Naive thymus-derived CD8-positive, alpha-beta T cell (primary cell): ENCODE data around the gene NEK4. TPM values are rescaled to one million over a fixed set of nuclear protein-coding genes. Genes with fewer than 3 reads are reported as not detected.

Experiments used
- ATAC-seq, 2 donors: fragments of 150-1000 bp; cut with Tn5 transposase in 1 of 2; sonication (Bioruptor Pico), chemical (Tn5 transposase) in 1 of 2; 1 replicate in 1 of 2; 2 replicates in 1 of 2; pipeline ENCODE4 v1.10.0; 2021; ENCODE audit warnings: mild to moderate bottlenecking in 2 of 2, moderate library complexity in 2 of 2
- POLR2A ChIA-PET: fragments of 350-600 bp; sonication (Branson Sonifier 250); formaldehyde crosslinking; loops from one replicate; lab custom pipeline; 2021; ENCODE audit warnings: antibody characterized with exemption; lab: Charles Lee
- DNase-seq, 10 donors: peaks; one replicate each; pipeline versions ENCODE4 v3.0.0 to v3.0.0-alpha.2; 2020 to 2022
- H3K27ac Mint-ChIP-seq, 10 donors: one replicate each; pipeline ENCODE4 v1.8.0; 2020 to 2022; ENCODE audit warnings: mild to moderate bottlenecking in 10 of 10, mixed read lengths in 10 of 10, moderate library complexity in 4 of 10, inconsistent platforms in 1 of 10
- H3K27me3 Mint-ChIP-seq, 5 donors: one replicate each; pipeline ENCODE4 v1.8.0; 2021 to 2022; ENCODE audit warnings: mixed read lengths in 5 of 5
- H3K36me3 Mint-ChIP-seq, 3 donors: one replicate each; pipeline ENCODE4 v1.8.0; 2020 to 2022; ENCODE audit warnings: mixed read lengths in 3 of 3, mild to moderate bottlenecking in 2 of 3, inconsistent platforms in 1 of 3
- H3K4me1 Mint-ChIP-seq, 4 donors: one replicate each; pipeline ENCODE4 v1.8.0; 2021 to 2022; ENCODE audit warnings: mixed read lengths in 4 of 4
- H3K4me3 Mint-ChIP-seq, 10 donors: one replicate each; pipeline ENCODE4 v1.8.0; 2020 to 2022; ENCODE audit warnings: mild to moderate bottlenecking in 10 of 10, mixed read lengths in 10 of 10, moderate library complexity in 6 of 10, inconsistent platforms in 1 of 10
- H3K9me3 Mint-ChIP-seq, 9 donors: one replicate each; pipeline ENCODE4 v1.8.0; 2020 to 2022; ENCODE audit warnings: mixed read lengths in 9 of 9, mild to moderate bottlenecking in 3 of 9, inconsistent platforms in 1 of 9, moderate library complexity in 1 of 9
- polyA plus RNA-seq, 3 donors: library from polyadenylated mRNA; unstranded; fragments of 300-500 nt; fragmentation: Illumina TruSeq; gene quantifications; one replicate each; pipeline ENCODE4 v1.2.3, GENCODE V29; 2021
- total RNA-seq, 8 experiments: library from RNA in 2 of 8; stranded (reverse) in 2 of 8; gene quantifications; one replicate each; pipeline ENCODE4 v1.2.3 and lab custom pipeline; 2021 to 2026

Gene NEK4
- total and polyA plus RNA-seq, 5 experiments from 2014 or later = 6.2 to 25.3 (median 12.4) TPM

GRCh38 chr3:52774066-52774713, 3.5 kb upstream of the NEK4 start:
- Mint-ChIP-seq H3K27ac (no peak overlapping the region), H3K27me3 (no peaks in the 10 kb centered on the region), H3K9me3 (no peaks in the 10 kb centered on the region), H3K4me1 (peaks cover 20 to 32% (median 21%) of the 10 kb centered on the region in 4 donors), H3K4me3 (peak overlapping the region in 1 of 10 donors; percentile 14), H3K36me3 (peaks cover 0 to 3% (median 0%) of the 10 kb centered on the region in 3 donors)
- POLR2A ChIA-PET = no interaction called here
- no peak for ATAC-seq
- DNase-seq = peak in 1 of 10 donors; percentile 7

- Mint-ChIP-seq H3K27ac (peak overlapping the region in 1 of 10 donors; percentile 3), H3K27me3 (no peaks in the 10 kb centered on the region), H3K36me3 (peaks cover 0 to 3% (median 0%) of the 10 kb centered on the region in 3 donors), H3K4me1 (peaks cover 21 to 35% (median 22%) of the 10 kb centered on the region in 4 donors), H3K9me3 (no peaks in the 10 kb centered on the region), H3K4me3 (no peak overlapping the region)
- ATAC-seq (no peak), DNase-seq (no peak)
- POLR2A ChIA-PET = no interaction called here
Observed at GRCh38 chr3:52773361-52774065, 2.8 kb upstream of the NEK4 start.

- Mint-ChIP-seq H3K9me3 (no peaks in the 10 kb centered on the region), H3K4me3 (peak overlapping the region; percentile 74 to 99 (median 98)), H3K27ac (peak overlapping the region in 9 of 10 donors; percentile 89 to 98 (median 96)), H3K27me3 (no peaks in the 10 kb centered on the region), H3K4me1 (peaks cover 20 to 35% (median 24%) of the 10 kb centered on the region in 4 donors), H3K36me3 (peaks cover 0 to 17% (median 0%) of the 10 kb centered on the region in 3 donors)
- POLR2A ChIA-PET = interaction anchor here (0.7 to 2.1 kb wide), 6 partner anchors 13 to 576 kb away, joined by 3 to 11 read pairs (median 4); partner anchors contain the start of genes DCP1A, GLT8D1, SPCS1 and TKT
- ATAC-seq = no peak
- no peak for DNase-seq
Observed at GRCh38 chr3:52771702-52772101, 962 bp upstream of the NEK4 start.

DNA sequence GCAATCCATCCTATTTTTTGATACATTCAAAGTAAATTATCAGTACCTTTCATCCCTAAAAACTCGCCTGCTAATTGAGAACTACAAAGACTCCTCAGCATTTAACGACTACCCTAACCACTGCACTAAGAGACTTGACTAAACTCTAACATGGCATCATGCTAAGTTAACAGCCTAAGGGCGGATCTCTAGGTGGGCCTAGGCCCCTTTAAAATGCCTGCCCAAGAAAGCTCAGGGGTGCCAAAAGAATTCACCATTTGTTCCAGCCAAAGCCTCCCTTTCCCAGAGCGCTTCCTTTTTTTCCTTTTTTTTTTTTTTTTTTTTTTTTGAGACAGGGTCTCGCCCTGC, 568 bp upstream of the NEK4 start:
- H3K9me3 Mint-ChIP-seq = no peaks in the 10 kb centered on the region
- H3K27me3 Mint-ChIP-seq = no peaks in the 10 kb centered on the region
- peak overlapping the region; percentile 89 to 98 (median 96) for H3K27ac Mint-ChIP-seq
- peak; percentile 12 to 26 for ATAC-seq
- H3K4me1 Mint-ChIP-seq = peaks cover 20 to 35% (median 24%) of the 10 kb centered on the region in 4 donors
- POLR2A ChIA-PET = interaction anchor here (0.6 to 2.1 kb wide), 8 partner anchors 12 to 576 kb away, joined by 3 to 11 read pairs (median 4); partner anchors contain the start of genes DCP1A, GLT8D1, SPCS1 and TKT
- H3K36me3 Mint-ChIP-seq = peaks cover 0 to 17% (median 0%) of the 10 kb centered on the region in 3 donors
- peak overlapping the region; percentile 74 to 99 (median 98) for H3K4me3 Mint-ChIP-seq
- DNase-seq = no peak

DNA sequence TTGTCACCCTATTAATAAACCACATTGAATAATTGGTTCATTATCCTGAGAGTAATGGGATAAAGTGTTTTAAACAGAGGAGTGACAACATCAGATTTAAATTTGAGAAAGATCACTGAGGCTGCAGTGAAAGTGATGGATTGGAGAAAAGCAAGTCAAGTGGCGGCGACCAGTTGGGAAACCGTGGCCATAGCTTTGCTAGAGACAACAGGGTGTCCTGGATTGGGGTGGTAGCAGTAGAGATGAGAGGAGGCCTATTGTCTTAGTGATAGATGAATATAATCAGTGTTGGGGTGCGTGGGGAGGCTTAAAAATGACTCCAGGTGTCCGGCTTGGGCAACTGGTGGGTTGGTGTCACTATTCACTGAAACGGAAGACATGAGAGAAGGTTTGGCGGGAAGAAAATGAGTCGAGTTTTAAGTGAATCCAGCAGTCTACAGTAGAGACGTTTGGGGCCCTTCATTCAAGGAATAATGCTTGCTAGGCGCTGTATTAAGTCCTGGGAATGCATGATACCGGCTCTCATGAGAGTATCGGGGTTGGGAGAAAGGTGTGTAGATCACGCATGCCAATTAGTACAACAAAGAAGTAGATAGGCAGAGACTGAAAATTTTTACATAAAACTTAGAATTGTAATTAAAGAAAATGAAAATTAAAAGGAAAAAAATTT, 819 bp downstream of the NEK4 start:
- H3K27me3 Mint-ChIP-seq = no peaks in the 10 kb centered on the region
- peak in 3 of 10 donors; percentile 3 to 5 (median 5) for DNase-seq
- peaks cover 17 to 28% (median 24%) of the 10 kb centered on the region in 4 donors for H3K4me1 Mint-ChIP-seq
- peaks cover 0 to 30% (median 1%) of the 10 kb centered on the region in 3 donors for H3K36me3 Mint-ChIP-seq
- peak overlapping the region; percentile 74 to 99 (median 98) for H3K4me3 Mint-ChIP-seq
- POLR2A ChIA-PET = interaction anchor here (1.4 to 2.1 kb wide), 3 partner anchors 64 to 578 kb away, joined by 4 to 11 read pairs (median 7); partner anchors contain the start of genes DCP1A, GLT8D1 and SPCS1
- H3K27ac Mint-ChIP-seq = peak overlapping the region; percentile 33 to 96 (median 90)
- H3K9me3 Mint-ChIP-seq = no peaks in the 10 kb centered on the region
- ATAC-seq = no peak

DNA sequence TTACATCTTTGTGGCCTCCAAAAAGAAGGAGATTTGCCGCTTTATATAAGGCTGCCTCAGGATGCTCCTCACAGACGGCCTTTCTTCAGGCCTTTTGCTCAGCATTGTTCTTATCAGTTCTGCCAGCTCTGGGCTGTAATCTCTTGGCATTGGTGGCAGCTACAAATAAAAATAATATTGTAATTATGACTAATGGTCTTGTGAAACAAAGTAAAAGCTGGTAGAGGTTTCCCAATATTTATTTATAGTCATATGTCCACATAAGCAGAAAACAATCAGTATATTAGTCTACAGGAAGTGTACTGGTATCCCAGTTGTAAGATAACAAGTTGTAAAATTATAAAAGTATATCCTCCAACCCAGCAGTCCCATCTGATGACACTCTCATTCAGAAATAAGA, 7.3 kb downstream of the NEK4 start:
- no peak for DNase-seq
- Mint-ChIP-seq H3K4me1 (peaks cover 0 to 4% (median 2%) of the 10 kb centered on the region in 4 donors), H3K27me3 (no peaks in the 10 kb centered on the region), H3K27ac (peak overlapping the region in 2 of 10 donors; percentile 9 to 75), H3K4me3 (no peak overlapping the region), H3K9me3 (no peaks in the 10 kb centered on the region), H3K36me3 (peaks cover 0 to 90% (median 12%) of the 10 kb centered on the region in 3 donors)
- no peak for ATAC-seq
- POLR2A ChIA-PET = no interaction called here

DNA sequence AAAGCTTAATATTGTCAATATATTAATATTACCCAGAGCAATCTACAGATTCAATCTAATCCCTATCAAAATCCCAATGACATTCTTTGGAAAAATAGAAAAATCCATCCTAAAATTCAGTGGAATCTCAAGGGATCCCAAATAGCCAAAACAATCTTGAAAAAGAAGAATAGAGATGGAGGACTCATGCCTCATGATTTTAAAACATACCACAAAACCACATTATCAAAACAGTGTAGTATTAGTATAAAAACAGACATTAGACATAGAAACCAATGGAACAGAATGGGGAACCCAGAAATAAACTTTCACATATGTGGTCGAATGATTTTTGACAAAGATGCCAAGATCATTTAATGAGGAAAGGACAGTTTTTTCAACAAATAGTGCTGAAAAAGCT, 14.6 kb downstream of the NEK4 start:
- Mint-ChIP-seq H3K4me1 (peaks cover 0 to 4% (median 3%) of the 10 kb centered on the region in 4 donors), H3K27ac (no peak overlapping the region), H3K4me3 (no peak overlapping the region), H3K36me3 (peaks cover 0 to 95% (median 24%) of the 10 kb centered on the region in 3 donors), H3K9me3 (no peaks in the 10 kb centered on the region), H3K27me3 (no peaks in the 10 kb centered on the region)
- no peak for ATAC-seq
- DNase-seq = no peak
- POLR2A ChIA-PET = no interaction called here

DNA sequence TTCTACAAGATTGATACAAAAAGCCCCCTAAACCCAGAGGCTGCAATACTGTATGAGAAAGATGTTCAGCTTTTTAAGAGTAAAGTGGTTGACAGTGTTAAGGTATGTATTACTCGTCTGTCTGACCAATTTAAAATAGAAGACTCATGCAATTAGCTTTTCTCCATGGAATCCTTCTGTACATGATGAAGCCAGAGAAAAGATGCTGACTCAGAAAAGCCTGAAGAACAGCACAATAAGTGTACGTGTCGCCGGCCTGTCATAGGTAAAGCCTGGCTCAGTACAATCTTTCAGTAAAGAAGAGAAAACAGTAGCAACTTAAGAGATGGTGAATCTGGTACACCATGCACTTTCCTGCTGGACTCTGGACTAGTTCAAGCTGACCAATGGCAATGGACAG, 16.4 kb downstream of the NEK4 start:
- POLR2A ChIA-PET = no interaction called here
- Mint-ChIP-seq H3K4me1 (peaks cover 0 to 4% (median 3%) of the 10 kb centered on the region in 4 donors), H3K9me3 (no peaks in the 10 kb centered on the region), H3K36me3 (peaks cover 0 to 96% (median 30%) of the 10 kb centered on the region in 3 donors), H3K27ac (no peak overlapping the region), H3K4me3 (no peak overlapping the region), H3K27me3 (no peaks in the 10 kb centered on the region)
- no peak for DNase-seq
- no peak for ATAC-seq

GRCh38 chr3:52752045-52752660, 18.6 kb downstream of the NEK4 start:
- ATAC-seq (no peak), DNase-seq (no peak)
- Mint-ChIP-seq H3K36me3 (peaks cover 0 to 91% (median 32%) of the 10 kb centered on the region in 3 donors), H3K9me3 (no peaks in the 10 kb centered on the region), H3K27ac (no peak overlapping the region), H3K4me3 (no peak overlapping the region), H3K27me3 (no peaks in the 10 kb centered on the region), H3K4me1 (peaks cover 0 to 6% (median 3%) of the 10 kb centered on the region in 4 donors)
- POLR2A ChIA-PET = interaction anchor here (0.7 kb wide), 1 partner anchor 22 kb away, joined by 4 read pairs; no protein-coding TSS in a partner anchor

DNA sequence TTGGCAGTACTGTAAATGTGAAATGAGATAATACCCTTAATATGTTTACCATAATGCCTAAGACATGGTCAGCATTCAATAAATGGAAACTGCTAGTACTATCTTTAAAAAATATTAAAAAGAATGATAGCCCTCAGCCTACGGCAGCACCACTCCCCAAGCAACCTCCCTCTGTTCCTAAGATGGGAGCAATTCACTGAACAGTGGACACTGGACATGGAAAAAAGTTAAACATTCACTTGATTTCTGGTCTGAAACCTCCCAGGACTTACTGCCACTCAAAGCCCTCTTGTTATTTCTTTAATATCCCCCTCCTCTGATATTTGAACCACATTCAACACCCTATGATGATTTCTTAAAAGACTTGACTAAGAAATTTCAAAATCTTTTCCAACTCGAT, 27.0 kb downstream of the NEK4 start:
- DNase-seq = no peak
- Mint-ChIP-seq H3K9me3 (no peaks in the 10 kb centered on the region), H3K36me3 (peaks cover 6 to 88% (median 26%) of the 10 kb centered on the region in 3 donors)

DNA sequence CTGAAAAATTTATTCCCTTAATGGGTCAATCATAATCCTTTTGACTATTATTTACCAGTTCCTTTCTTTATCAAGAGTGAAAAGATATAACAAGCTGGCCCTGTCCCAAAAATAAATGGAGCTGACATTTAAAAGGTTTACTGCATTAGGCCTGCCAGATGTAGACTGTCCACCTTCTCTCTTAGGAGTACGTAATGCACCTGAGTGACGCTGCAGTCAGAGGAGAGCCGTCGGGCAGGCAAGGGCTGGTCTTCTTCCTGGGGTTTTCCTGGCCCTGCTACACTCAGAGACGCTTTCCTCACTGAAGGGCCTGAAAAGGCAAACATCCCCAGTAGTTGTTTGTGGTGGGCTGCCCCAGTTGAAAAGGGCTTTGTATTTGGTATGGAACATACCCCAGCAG, 27.6 kb downstream of the NEK4 start:
- Mint-ChIP-seq H3K27me3 (no peaks in the 10 kb centered on the region), H3K4me3 (no peak overlapping the region), H3K36me3 (peaks cover 6 to 88% (median 21%) of the 10 kb centered on the region in 3 donors), H3K4me1 (no peaks in the 10 kb centered on the region), H3K9me3 (no peaks in the 10 kb centered on the region), H3K27ac (peak overlapping the region in 1 of 10 donors; percentile 71)
- DNase-seq (no peak), ATAC-seq (no peak)
- POLR2A ChIA-PET = interaction anchor here (0.6 kb wide), 1 partner anchor 40 kb away, joined by 3 read pairs; no protein-coding TSS in a partner anchor

More for the DNA sequence above, 27.0 kb downstream of the NEK4 start:
- Mint-ChIP-seq H3K27me3 (no peaks in the 10 kb centered on the region), H3K4me1 (peaks cover 0 to under 1% (median 0%) of the 10 kb centered on the region in 4 donors), H3K27ac (peak overlapping the region in 1 of 10 donors; percentile 66), H3K4me3 (no peak overlapping the region)
- POLR2A ChIA-PET = interaction anchor here (0.6 kb wide), 1 partner anchor 41 kb away, joined by 3 read pairs; no protein-coding TSS in a partner anchor
- no peak for ATAC-seq
